PC-3 (cell line): ENCODE measurements around the gene GULP1.

Experiments
- EZH2 ChIP-seq: fragments of 300-600 bp; sonication (generic); IDR thresholded peaks from one replicate; pipeline ENCODE4 v1.6.1; 2017; ENCODE audit warnings: antibody characterized with exemption, mild to moderate bottlenecking, low read length; ENCODE audit not compliant: unreplicated experiment
- EZH2phosphoT487 ChIP-seq: fragments of 300-600 bp; sonication (generic); IDR thresholded peaks from 2 replicates; pipeline ENCODE4 v1.6.1; 2018; ENCODE audit warnings: mild to moderate bottlenecking, antibody characterized with exemption, low read length, borderline replicate concordance
- TF ChIP-seq, protein P1 (sequence below): fragments of 300-600 bp; sonication (generic); conservative IDR thresholded peaks from 2 replicates; pipeline ENCODE4 v1.5.1; 2017; ENCODE audit warnings: antibody characterized with exemption, low read depth, mild to moderate bottlenecking, low read length

DNA sequence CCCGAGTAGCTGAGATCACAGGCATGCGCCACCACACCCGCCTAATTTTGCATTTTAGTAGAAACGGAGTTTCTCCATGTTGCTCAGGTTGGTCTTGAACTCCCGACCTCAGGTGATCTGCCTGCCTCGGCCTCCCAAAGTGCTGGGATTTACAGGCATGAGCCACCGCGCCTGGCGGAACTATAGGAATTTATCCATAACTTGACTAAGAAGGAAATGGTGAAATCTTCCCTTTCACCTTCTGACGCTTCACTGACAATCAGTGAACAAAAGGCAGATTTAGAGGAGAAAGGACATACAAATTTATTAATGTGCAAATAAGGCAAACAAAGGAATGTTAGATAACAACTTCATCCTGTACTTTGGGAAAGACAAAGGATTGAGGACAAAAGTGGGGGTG is 15.4 kb upstream of the GULP1 start:
- TF ChIP-seq EZH2 (no peak), EZH2phosphoT487 (no peak)
- TF ChIP-seq, protein P1, sequence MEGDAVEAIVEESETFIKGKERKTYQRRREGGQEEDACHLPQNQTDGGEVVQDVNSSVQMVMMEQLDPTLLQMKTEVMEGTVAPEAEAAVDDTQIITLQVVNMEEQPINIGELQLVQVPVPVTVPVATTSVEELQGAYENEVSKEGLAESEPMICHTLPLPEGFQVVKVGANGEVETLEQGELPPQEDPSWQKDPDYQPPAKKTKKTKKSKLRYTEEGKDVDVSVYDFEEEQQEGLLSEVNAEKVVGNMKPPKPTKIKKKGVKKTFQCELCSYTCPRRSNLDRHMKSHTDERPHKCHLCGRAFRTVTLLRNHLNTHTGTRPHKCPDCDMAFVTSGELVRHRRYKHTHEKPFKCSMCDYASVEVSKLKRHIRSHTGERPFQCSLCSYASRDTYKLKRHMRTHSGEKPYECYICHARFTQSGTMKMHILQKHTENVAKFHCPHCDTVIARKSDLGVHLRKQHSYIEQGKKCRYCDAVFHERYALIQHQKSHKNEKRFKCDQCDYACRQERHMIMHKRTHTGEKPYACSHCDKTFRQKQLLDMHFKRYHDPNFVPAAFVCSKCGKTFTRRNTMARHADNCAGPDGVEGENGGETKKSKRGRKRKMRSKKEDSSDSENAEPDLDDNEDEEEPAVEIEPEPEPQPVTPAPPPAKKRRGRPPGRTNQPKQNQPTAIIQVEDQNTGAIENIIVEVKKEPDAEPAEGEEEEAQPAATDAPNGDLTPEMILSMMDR, result no peak
